Cardiac fibroblast (primary cell): ENCODE measurements around the gene BOLA1.

Experiments used
- DNase-seq, 2 donors: peaks; one replicate each; pipeline versions ENCODE4 v3.0.0 to v3.0.0-alpha.2; 2010; ENCODE audit warnings: low read depth in 2 of 2
- H3K4me3 ChIP-seq, 2 donors: replicated peaks in 1 of 2; 1 replicate in 1 of 2; 2 replicates in 1 of 2; pipeline ENCODE4 v1.5.1; 2011; ENCODE audit warnings: low read depth in 2 of 2, low read length in 2 of 2, mild to moderate bottlenecking in 2 of 2, moderate library complexity in 1 of 2
- TF ChIP-seq, protein P1 (sequence below): IDR thresholded peaks from one replicate; pipeline ENCODE4 v1.5.1; 2011; ENCODE audit warnings: low read depth, mild to moderate bottlenecking, low read length, inconsistent platforms

Gene BOLA1

DNA sequence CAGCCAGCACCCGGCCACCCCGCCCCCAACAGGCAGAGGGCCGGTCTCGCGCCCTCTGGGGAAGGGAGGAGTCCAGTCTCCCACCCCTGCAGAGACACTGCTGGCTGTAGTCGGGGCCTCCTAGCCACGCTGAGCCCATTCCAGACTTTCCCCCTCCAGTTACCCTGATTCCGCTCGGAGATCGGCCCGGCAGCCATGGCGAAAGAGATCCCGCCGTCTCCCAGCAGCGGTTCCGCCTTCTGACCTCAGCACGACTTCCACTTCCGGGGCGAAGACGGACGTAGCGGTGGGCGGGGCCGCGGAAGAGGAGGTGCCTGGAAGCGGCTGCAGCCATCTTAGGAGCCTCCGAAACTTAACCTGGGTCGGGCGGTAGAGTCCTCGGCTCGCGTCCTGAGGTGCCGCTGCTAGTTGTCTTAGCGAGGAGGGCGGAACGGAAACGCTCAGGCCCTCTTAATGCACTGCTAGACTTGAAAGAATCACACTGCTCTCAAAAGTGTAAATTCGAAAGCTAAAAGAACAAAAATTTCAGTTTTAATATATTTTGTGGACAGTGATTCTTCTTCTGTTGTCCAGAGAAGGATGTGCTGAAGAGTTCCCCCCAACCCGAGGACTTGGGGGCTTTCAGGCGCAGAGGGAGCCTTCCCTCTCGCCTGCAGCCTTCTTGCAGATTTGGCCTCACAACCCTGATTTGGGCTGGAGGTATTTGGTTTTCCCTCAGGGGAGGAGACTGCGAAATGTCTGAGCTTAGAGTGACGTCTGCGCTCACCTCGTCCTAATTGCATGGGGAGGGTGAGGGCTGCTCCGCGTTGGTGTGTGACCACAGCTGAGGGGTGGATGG lies 28.4 kb downstream of the BOLA1 start, which contains the start of gene SF3B4:
Gene SF3B4, minus strand, starts transcription at position 241 of the 838 bp plus-strand sequence. Its CDS starts 44 bp downstream, at position 197.
- peak; percentile 93 to 94 for DNase-seq
- TF ChIP-seq, protein P1, sequence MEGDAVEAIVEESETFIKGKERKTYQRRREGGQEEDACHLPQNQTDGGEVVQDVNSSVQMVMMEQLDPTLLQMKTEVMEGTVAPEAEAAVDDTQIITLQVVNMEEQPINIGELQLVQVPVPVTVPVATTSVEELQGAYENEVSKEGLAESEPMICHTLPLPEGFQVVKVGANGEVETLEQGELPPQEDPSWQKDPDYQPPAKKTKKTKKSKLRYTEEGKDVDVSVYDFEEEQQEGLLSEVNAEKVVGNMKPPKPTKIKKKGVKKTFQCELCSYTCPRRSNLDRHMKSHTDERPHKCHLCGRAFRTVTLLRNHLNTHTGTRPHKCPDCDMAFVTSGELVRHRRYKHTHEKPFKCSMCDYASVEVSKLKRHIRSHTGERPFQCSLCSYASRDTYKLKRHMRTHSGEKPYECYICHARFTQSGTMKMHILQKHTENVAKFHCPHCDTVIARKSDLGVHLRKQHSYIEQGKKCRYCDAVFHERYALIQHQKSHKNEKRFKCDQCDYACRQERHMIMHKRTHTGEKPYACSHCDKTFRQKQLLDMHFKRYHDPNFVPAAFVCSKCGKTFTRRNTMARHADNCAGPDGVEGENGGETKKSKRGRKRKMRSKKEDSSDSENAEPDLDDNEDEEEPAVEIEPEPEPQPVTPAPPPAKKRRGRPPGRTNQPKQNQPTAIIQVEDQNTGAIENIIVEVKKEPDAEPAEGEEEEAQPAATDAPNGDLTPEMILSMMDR = no peak
- H3K4me3 ChIP-seq = peak within 1 kb of the TSS; percentile 70 to 76

DNA sequence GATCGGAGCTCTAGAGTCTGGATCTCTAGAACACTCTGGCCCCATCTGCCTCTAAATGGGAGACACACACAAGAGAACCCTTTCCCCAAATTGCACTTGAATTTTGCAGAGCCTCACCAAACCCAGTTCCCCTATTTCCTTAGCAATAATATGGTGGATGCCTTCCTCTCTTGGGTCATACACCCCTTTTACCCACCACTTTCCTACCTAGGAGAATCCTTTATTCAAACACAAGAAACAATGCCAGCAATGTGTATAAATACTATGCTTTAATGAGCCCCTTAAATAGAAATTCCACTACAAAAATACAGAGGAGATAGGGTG lies 29.0 kb downstream of the BOLA1 start:
- TF ChIP-seq, protein P1 = no peak
- peak overlapping the region; percentile 70 to 76 for H3K4me3 ChIP-seq
- DNase-seq = no peak

DNA sequence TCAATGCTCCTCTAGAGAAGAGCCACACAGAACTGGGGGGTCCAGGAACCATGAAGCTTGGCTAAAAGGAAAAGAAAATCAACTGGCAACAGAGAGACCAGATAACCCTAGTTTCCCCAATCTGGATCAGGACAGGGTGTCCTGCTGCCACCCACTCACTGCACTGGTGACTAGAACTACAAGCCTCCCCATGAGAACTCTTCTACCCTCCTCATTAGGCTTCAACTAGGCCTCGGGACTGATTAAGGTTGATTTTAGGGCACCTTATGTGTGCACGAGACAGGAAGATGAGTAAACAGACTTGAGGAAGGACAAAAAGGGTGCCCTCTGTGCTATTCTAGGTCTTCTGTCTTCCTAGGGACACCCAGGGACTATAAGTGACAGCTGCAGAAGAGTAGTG lies 30.5 kb downstream of the BOLA1 start:
- H3K4me3 ChIP-seq = no peak overlapping the region
- no peak for DNase-seq
- TF ChIP-seq, protein P1 = no peak

DNA sequence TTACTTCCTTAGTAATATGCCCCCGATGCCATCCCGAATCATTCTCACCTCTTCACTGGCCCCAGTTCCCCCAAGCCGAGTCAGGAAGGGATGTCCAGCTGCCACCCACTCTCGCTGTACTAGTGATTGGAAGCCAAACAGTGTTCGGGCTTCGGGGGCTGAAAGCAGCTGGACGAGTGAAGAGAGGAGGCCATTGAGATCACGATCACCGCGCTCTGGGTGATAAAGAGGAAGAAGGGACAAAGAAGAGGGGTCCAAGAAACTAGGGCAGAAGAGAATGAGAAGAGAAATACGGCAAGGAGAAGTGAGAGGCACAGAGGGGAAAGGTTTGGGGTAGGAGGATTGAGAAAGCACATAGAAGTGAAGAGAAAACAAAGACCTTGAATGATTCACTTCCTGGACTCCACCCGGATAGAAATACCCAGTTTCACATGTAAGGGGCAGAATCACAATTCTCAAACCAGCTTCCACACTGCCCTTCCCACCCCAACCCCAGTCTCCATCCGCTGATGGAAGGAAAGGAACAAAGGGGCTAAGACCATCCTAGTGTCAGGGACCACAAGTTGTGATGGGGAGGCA lies 31.9 kb downstream of the BOLA1 start:
- peak overlapping the region in 1 of 2 donors; percentile 37 for H3K4me3 ChIP-seq

DNA sequence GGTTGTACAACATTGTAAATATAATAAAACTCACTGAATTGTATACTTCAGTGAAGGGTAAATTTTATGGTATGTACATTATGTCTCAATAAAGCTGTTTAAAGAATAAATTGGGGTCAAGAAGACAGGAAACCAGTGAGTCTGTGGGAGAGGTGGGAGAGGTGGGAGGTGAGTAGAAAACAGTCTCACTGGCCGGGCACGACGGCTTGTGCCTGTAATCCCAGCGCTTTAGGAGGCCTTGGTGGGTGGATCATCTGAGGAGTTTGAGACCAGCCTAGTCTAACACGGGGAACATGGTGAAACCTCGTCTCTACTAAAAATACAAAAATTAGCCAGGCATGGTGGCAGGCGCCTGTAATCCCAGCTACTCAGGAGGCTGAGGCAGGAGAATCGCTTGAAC lies 33.1 kb downstream of the BOLA1 start:
- no peak for DNase-seq
- TF ChIP-seq, protein P1 = no peak
- no peak overlapping the region for H3K4me3 ChIP-seq

More for the DNA sequence above, 31.9 kb downstream of the BOLA1 start:
- TF ChIP-seq, protein P1 = no peak
- DNase-seq = peak; percentile 32 to 77

DNA sequence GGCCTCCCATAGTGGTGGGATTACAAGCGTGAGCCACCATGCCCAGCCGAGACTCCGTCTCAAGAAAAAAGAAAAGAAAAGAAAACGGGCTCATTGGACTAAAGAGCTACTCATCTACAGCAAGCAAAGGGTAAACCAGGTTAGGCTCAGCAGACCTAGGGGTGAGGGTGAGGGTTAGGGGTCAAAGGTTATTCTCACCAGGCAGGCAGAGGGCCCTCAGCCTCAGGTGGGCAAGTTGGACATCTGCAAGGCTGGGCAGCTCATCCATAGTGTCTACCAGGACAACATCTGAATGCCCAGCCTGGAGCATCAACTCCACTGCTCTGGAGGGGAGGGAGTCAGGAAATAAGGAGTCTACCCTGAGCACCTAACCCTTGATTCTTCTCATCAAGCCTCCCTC lies 33.8 kb downstream of the BOLA1 start:
- DNase-seq = no peak
- TF ChIP-seq, protein P1 = no peak
- H3K4me3 ChIP-seq = no peak overlapping the region
